Stomach smooth muscle (tissue), 2 donors: ENCODE data around the gene VPREB1.
"Not testable (repeated sequence)": the region's sequence is repeated elsewhere in the genome, so short reads cannot be mapped to it uniquely, and the experiment has no call there.

Experiments used
- H3K27ac ChIP-seq: one replicate; pipeline ENCODE4 v1.7.0; 2013; ENCODE audit warnings: mild to moderate bottlenecking, low read length, inconsistent platforms
- H3K27me3 ChIP-seq, 2 donors: one replicate each; pipeline ENCODE4 v1.7.0; 2013; ENCODE audit warnings: low read length in 2 of 2; ENCODE audit not compliant: insufficient read depth in 2 of 2, control insufficient read depth in 1 of 2
- H3K36me3 ChIP-seq, 2 donors: one replicate each; pipeline ENCODE4 v1.7.0; 2013; ENCODE audit warnings: low read length in 2 of 2; ENCODE audit not compliant: control insufficient read depth in 2 of 2, insufficient read depth in 2 of 2
- H3K4me1 ChIP-seq: one replicate; pipeline ENCODE4 v1.7.0; 2013; ENCODE audit warnings: low read length; ENCODE audit not compliant: control insufficient read depth, insufficient read depth
- H3K4me3 ChIP-seq, 2 donors: one replicate each; pipeline ENCODE4 v1.7.0; 2013; ENCODE audit warnings: low read length in 2 of 2
- H3K9ac ChIP-seq, 2 donors: one replicate each; pipeline ENCODE4 v1.7.0; 2013; ENCODE audit warnings: low read length in 2 of 2, mild to moderate bottlenecking in 1 of 2
- H3K9me3 ChIP-seq, 2 donors: one replicate each; pipeline ENCODE4 v1.7.0; 2013; ENCODE audit warnings: low read length in 2 of 2; ENCODE audit not compliant: control insufficient read depth in 2 of 2
- donor health status: healthy.
- donor health status: Pancreatic carcinoma.

Gene VPREB1

DNA sequence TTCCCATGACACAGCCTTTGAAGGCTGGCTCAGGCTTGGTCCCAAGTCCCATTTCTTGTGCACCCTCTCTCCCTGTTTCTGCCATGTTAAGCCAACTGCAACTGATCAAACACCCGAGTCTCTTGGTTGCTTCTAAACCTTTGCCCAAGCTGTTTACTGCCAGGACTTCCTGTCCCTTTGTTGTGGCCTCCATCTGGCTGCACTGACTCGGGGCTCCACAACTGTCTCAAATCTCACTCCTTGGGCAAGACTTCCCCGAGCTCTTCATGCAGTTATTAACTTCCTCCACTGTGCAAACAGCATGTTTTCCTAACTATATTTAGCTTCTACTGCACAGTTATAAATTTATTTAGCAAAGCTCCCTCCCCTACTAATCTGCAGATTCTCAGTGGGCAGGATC, 4.3 kb downstream of the VPREB1 start:
- Histone ChIP-seq H3K9ac (no peak overlapping the region), H3K27me3 (peaks cover 3 to 15% of the 10 kb centered on the region in 2 donors), H3K4me1 (no peaks in the 10 kb centered on the region), H3K36me3 (no peaks in the 10 kb centered on the region), H3K9me3 (no peaks in the 10 kb centered on the region), H3K4me3 (no peak overlapping the region), H3K27ac (no peak overlapping the region)

DNA sequence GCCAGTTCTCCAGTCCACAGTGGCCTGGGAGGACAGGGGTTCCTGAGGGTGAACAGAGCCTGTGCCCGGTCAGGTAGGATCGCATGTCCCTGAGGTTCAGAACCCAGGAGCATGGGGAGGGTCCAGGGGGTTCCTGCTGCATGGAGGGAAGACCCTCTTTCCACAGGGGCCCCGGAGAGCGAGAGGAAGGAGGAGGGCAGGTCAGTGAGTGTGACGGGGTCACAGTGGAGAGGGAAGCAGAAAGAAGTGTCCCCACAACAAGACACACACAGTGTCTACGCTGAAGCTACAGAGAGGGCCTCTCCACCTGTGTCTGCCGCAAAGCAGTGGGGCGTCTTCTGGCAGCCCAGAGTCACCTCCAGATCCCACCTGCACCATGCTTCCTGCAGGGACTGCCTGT, 6.1 kb downstream of the VPREB1 start:
- not testable (repeated sequence) for H3K27me3 ChIP-seq, H3K9me3 ChIP-seq, H3K9ac ChIP-seq, H3K36me3 ChIP-seq, H3K4me1 ChIP-seq, H3K27ac ChIP-seq, H3K4me3 ChIP-seq

DNA sequence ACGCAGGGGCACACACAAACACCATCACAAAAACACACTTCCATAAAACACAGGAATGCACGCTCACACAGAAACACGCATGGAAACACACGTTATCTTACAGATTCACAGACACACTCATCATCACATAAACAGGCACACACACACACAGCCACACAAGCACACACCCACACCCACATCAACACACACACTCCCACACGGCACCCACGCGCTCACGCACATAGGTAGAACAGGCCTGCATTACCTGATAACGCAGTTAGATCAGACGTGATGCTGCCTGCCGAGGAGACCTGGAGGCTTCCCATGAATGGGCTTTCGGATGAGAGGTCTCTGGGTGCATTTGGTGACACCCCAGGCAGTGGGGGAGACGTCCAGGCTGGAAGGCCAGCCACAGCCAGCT, 11.5 kb downstream of the VPREB1 start:
- not testable (repeated sequence) for H3K4me3 ChIP-seq, H3K36me3 ChIP-seq, H3K9ac ChIP-seq, H3K9me3 ChIP-seq, H3K27ac ChIP-seq, H3K4me1 ChIP-seq, H3K27me3 ChIP-seq

DNA sequence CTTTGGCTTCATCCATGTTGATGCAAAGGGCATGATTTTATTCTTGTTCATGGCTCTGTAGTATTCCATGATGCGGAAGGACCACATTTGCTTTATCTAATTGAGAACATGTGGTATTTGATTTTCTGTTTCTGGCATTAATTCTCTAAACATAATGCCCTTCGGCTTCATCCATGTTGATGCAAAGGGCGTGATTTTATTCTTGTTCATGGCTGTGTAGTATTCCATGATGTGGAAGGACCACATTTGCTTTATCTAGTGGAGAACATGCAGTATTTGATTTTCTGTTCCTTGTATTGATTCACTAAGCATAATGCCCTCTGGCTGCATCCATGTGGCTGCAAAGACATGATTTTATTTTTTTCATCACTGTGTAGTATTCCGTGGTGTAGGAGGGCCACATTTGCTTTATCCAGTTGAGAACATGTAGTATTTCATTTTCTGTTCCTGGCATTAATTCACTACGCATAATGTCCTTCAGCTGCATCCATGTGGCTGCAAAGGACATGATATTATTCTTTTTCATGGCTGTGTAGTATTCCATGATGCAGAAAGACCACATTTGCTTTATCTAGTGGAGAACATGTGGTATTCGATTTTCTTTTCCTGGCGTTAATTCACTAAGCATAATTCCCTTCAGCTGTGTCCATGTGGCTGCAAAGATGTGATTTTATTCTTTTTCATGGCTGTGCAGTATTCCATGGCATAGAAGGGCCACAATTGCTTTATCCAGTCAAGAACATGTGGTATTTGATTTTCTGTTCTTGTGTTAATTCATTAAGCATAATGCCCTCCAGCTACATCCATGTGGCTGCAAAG, 14.2 kb downstream of the VPREB1 start:
- H3K9ac ChIP-seq, H3K27me3 ChIP-seq, H3K4me3 ChIP-seq, H3K36me3 ChIP-seq, H3K27ac ChIP-seq, H3K4me1 ChIP-seq, H3K9me3 ChIP-seq: not testable (repeated sequence)

DNA sequence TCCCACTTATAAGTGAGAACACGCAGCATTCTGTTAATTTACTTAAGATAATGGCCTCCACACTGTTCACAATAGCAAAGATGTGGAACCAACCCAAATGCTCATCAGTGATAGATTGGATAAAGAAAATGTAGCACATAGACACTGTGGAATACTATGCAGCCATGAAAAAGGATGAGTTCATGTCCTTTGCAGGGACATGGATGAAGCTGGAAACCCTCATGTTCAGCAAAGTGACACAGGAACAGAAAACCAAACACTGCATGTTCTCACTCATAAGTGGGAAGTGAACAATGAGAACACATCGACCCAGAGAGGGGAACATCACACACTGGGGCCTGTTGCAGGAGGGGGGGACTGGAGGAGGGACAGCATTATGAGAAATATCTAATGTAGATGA, 15.6 kb downstream of the VPREB1 start:
- not testable (repeated sequence) for H3K36me3 ChIP-seq, H3K27ac ChIP-seq, H3K9ac ChIP-seq, H3K27me3 ChIP-seq, H3K9me3 ChIP-seq, H3K4me3 ChIP-seq, H3K4me1 ChIP-seq

DNA sequence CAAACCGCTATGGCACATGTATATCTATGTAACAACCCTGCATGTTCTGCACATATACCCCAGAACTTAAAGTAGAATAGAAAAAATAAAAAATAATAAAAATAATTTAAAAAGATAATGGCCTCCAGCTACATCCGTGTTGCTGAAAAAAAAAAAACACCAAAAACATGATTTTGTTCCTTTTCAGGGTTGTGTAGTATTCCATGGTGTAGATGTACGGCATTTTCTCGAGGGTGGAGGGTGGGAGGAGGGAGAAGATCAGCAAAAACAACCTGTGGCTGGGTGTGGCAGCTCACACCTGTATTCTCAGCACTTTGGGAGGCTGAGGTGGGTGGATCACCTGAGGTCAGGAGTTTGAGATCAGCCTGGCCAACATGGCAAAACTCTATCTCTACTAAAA, 16.0 kb downstream of the VPREB1 start:
- not testable (repeated sequence) for H3K27ac ChIP-seq, H3K4me3 ChIP-seq, H3K27me3 ChIP-seq, H3K9ac ChIP-seq, H3K4me1 ChIP-seq, H3K9me3 ChIP-seq, H3K36me3 ChIP-seq

DNA sequence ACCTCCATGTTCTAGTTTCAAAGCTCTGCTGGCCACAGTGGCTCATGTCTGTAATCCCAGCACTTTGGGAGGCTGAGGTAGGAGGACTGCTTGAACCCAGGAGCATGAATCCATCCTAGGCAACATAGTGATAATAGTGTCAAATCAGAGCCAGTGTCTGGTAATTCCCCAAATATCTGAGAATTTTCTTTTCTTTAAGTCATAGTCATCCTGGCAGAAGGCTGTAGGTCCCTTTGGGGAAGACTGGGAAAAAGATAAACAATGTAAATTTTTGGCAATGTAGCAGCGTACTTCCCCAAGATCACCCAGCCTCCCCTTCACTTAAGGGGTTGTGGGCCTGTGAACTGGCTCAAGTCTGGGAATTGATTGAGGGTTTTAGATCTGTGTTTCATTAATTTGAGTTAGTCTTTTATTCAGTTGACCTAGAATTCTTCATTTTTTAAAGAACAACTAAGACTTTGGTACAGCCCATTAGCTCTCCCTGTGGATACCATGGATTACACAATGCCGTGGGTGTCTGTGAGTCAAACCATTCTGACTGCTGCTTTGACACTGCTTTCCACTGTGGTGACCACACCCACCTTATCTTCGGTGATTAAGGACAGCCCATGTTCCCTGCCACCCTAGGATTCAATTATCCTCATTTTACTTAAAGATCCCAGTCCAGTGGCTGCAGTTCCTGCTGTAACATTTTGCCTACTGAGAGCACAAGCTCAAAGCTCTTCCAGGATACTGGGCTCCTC, 17.9 kb downstream of the VPREB1 start:
- H3K4me1 ChIP-seq, H3K9ac ChIP-seq, H3K36me3 ChIP-seq, H3K4me3 ChIP-seq, H3K9me3 ChIP-seq, H3K27ac ChIP-seq, H3K27me3 ChIP-seq: not testable (repeated sequence)

DNA sequence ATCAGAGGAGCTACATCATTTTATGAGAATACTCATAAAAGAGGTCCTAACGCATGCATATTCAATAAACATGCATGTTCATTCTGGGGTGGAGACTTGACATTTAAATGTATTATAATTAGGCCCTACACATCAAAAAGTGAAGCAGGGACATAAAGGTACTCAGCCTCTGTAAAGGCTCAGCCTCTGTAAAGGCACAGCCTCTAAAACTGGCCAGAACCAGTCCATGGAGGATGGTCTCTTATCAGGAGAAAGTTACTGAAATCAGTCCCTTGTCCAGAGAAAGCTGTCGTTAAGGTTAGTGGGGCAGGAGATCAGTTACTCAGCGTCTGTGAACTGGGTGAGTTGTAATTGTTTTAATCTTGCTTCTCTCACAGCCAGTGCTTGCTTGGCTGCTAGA, 19.2 kb downstream of the VPREB1 start:
- H3K27ac ChIP-seq, H3K4me3 ChIP-seq, H3K36me3 ChIP-seq, H3K4me1 ChIP-seq, H3K9ac ChIP-seq, H3K9me3 ChIP-seq, H3K27me3 ChIP-seq: not testable (repeated sequence)

DNA sequence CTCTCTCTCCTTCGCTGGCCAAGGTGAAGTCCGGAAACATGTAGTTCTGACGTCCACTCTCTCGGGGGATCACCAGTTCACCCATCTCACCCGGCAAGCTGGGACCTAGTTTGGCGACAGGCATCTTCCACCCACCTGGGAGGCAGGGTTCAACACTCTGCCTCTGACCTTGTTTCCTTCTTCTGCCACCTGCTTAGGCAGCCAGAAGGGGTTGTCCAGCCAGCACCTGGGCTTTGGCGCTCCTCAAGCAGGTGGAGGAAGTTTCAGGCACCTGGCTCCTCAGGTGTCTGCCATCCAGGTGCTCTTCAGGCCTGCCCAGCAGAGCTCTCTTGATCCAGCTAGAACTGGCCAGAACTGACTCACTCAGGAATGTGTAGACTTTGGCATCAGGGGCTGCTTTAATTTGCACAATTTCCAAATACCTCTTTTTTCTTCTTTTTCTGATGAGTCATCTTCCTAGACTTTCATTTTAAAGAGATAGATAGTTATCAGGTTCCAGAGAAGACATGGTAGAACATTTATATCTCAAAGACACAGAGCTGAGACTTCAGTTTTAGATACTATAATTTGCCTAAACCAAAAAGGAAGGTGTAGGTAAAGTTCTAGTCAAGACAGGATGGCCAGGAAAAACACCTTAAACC, 25.6 kb downstream of the VPREB1 start:
- H3K27ac ChIP-seq, H3K9me3 ChIP-seq, H3K9ac ChIP-seq, H3K27me3 ChIP-seq, H3K4me3 ChIP-seq, H3K36me3 ChIP-seq, H3K4me1 ChIP-seq: not testable (repeated sequence)

DNA sequence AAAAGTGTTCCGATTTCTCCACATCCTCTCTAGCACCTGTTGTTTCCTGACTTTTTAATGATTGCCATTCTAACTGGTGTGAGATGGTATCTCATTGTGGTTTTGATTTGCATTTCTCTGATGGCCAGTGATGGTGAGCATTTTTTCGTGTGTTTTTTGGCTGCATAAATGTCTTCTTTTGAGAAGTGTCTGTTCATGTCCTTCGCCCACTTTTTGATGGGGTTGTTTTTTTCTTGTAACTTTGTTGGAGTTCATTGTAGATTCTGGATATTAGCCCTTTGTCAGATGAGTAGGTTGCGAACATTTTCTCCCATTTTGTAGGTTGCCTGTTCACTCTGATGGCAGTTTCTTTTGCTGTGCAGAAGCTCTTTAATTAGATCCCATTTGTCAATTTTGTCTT, 32.8 kb downstream of the VPREB1 start:
- H3K4me1 ChIP-seq, H3K27ac ChIP-seq, H3K9me3 ChIP-seq, H3K4me3 ChIP-seq, H3K36me3 ChIP-seq, H3K27me3 ChIP-seq, H3K9ac ChIP-seq: not testable (repeated sequence)
